Upper lobe of left lung (tissue), 4 donors: ENCODE measurements around the gene GRID1.

Experiments used
- CTCF ChIP-seq, 6 experiments: fragments of 450-650 bp in 4 of 6; fragments of 200-600 bp in 2 of 6; sonication (generic) in 2 of 6; IDR thresholded peaks; one replicate each; pipeline ENCODE4 v1.5.1; 2016 to 2019; ENCODE audit warnings: antibody characterized with exemption in 6 of 6
- EP300 ChIP-seq, 4 donors: sonication (generic); formaldehyde crosslinking; IDR thresholded peaks; one replicate each; pipeline ENCODE4 v1.5.1; 2017; ENCODE audit warnings: antibody characterized with exemption in 4 of 4, control low read depth in 2 of 4
- POLR2A ChIP-seq, 4 donors: fragments of 450-650 bp; IDR thresholded peaks; one replicate each; pipeline ENCODE4 v1.5.1; 2016 to 2017; ENCODE audit warnings: antibody characterized with exemption in 4 of 4, mild to moderate bottlenecking in 2 of 4
- POLR2AphosphoS5 ChIP-seq, 2 donors: sonication (generic); formaldehyde crosslinking; IDR thresholded peaks; one replicate each; pipeline ENCODE4 v1.5.1; 2017; ENCODE audit warnings: antibody characterized with exemption in 2 of 2

- no peak for TF ChIP-seq CTCF (IDR thresholded peaks at IDR 0.05)
- TF ChIP-seq POLR2A (IDR thresholded peaks at IDR 0.05), result no peak
- no peak for TF ChIP-seq EP300 (IDR thresholded peaks at IDR 0.05)
- no peak for TF ChIP-seq POLR2AphosphoS5 (IDR thresholded peaks at IDR 0.05)
Measured at GRCh38 chr10:86124734-86125133, 241.9 kb downstream of the GRID1 start.
